Glomerular visceral epithelial cell (primary cell): ENCODE data around the gene CCDC187.

ENCODE experiments used
- DNase-seq: peaks from one replicate; pipeline ENCODE4 v3.0.0-alpha.2; 2016; ENCODE audit errors: extremely low spot score

CCDC187 gene

DNA sequence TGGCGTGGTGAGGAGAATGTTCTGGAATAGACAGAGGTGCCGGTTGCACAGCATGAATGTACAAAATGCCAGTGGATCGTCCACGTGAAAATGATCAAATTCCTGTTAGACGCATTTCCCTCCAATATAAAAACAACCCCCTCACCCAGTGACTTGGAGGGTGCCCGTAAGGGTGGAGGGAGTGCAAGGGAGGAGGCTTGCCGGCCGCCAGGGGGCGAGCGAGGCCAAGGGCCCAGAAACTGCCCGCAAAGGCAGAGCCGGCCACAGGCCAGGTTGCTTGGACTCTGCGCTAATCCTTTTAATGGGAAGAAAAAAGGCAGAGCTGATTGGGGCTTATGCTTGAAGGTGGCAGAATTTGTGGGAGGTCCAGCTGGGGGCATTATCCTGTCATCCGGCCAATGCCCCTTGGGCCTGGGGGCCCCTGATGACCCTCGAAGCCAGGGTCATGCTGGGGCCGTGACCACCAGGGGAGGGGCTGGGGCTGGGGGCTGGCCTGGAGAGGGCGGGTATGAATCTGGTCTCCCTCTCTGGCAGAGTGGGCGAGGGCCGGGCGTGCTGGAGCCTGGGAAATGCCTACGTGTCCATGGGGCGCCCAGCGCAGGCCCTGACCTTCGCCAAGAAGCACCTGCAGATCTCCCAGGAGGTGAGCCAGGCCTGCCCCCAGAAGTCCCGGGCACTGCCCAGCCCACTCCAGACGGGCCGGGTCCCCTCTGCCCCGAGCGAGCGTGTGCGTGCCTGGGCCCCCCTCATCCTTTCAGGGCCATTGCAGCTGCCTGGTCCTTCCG, 35.5 kb upstream of the CCDC187 start:
- DNase-seq, result peak; percentile 71

GRCh38 chr9:136338511-136338910, 34.6 kb upstream of the CCDC187 start:
- no peak for DNase-seq

DNA sequence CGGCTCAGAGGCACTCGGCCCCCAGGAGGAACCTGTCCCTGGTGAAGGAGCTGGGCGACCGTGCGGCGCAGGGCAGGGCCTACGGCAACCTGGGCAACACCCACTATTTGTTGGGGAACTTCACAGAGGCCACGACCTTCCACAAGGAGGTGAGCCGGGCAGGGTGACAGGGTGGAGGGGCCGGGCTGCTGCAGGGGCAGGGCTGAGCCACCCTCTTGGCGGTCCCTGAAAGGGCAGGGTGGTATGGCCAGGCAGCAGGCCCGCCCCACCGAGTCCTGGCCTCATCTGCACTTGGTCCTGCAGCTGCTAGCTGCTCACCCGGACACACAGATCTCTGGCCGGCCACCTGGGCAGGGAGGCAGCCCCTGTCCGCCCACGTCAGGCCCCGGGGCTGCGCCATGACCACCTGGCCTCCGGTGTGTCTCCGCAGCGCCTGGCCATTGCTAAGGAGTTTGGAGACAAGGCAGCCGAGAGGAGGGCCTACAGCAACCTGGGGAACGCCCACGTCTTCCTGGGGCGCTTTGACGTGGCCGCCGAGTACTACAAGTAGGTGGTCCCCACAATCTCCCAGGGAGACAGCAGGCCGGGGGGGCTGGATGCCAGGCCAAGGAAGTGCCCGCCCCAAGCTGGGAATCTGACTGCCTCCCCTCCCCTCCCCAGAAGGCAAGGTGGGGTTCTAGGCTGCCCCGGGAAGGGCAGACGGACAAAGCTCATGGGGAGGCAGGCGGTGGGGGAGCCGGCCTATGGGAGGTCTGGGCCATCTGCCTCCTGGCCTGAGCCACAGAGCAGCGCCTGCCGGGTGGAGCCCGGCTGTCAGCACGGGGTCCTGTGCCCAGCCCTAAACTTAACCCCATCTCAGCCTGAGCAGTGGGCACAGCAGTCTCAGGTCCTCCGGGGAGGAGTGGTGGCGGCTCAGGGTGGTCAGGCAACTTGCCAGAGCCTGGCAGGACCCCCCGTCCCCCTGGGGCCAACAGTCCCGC, 33.8 kb upstream of the CCDC187 start:
- DNase-seq, result no peak

DNA sequence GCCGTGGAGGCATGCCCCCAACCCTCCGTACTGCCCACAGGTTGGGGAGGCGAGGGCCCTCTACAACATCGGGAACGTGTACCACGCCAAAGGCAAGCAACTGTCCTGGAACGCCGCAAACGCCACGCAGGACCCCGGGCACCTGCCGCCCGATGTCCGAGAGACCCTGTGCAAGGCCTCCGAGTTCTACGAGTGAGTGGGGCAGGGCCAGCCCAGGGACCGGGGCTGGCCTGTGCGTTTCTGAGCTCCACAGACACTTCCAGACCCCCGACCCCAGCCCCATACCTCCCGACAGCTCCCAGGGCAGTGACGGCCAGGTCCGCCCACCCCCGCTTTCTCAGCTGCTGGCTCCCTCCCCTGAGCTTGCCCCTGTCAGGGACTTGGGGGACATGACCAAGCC, 33.0 kb upstream of the CCDC187 start:
- DNase-seq, result no peak

DNA sequence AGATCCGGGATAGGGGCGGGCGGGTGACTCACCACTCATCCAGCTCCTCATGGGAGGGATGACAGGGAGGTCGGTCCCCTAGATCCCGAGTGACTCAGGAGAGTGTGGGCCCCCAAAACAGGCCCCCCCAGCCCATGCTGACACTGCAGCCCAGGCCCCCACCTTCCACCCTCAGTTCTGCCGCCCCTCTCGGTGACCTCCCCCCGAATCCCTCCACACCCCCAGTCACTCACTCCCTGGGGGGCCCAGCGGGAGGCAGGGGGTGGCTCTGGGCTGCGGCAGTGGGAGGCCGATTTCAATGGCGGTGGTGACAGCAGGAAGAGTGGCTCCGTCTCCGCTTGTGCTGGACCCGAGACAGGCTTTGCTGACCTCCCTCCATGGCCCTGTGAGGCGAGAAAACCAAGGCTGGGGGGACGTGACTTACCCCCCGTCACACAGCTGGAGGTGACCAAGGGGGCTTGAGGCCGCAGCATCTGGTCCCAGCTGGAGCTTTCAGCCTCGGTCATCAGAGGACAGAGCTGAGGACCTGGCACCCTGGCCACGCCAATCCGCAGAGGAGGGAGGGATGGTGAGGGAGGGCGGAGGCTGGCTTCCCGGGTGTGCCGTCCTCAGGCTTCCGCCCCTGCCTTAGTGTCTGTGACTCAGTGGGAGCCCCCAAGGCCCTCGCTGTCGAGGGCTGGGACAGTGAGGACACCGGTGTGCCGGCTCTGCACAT, 32.4 kb upstream of the CCDC187 start:
- no peak for DNase-seq

- DNase-seq, result no peak
These were observed 31.6 kb upstream of the CCDC187 start for GRCh38 chr9:136335296-136336155.

GRCh38 chr9:136334541-136334940, 30.6 kb upstream of the CCDC187 start:
- no peak for DNase-seq

DNA sequence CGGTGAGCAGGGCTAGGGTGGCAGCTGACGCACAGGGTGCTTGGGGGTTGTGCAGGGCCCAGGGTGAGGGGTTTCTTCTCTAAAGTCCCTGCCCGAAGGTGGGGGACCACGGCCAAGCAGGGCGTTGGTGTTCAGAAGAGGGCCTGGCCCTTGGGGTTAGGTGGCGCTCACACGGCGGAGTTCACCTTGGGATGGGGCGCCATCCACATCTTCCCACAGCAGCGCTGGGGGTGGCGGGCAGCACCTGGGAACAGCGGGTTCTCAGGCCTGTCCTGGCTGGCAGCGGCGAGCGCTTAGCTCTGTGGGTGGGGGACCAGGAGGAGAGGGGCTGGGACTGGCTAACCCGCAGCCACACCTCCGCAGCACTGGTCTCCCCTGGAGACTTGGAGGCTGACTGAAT, 29.6 kb upstream of the CCDC187 start:
- no peak for DNase-seq

GRCh38 chr9:136333045-136333444, 29.2 kb upstream of the CCDC187 start:
- no peak for DNase-seq

DNA sequence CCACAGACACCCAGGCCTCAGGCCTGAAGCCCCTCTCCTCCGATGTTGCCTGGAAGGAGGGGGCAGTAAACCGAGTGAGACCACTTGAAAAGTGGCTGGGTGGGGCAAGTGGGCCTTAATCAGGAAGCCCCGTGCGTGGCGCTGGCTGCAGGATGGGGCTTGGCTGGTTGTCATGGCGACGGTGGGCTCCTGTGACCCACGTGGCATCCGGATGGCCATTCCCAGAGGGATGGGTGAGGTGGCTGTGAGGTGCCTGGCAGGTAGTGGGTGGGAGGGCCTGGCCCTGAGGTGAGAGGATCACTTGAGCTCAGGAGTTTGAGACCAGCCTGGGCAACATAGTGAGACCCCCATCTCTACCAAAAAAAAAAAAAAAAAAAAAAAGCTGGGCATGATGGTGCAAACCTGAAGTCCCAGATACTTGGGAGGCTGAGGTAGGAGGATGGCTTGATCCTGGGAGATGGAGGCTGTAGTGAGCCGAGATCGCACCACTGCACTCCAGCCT, 28.6 kb upstream of the CCDC187 start:
- no peak for DNase-seq

- no peak for DNase-seq
These were observed 27.9 kb upstream of the CCDC187 start for GRCh38 chr9:136331556-136332481.

- DNase-seq, result no peak
These were observed 27.1 kb upstream of the CCDC187 start for GRCh38 chr9:136331030-136331429.

DNA sequence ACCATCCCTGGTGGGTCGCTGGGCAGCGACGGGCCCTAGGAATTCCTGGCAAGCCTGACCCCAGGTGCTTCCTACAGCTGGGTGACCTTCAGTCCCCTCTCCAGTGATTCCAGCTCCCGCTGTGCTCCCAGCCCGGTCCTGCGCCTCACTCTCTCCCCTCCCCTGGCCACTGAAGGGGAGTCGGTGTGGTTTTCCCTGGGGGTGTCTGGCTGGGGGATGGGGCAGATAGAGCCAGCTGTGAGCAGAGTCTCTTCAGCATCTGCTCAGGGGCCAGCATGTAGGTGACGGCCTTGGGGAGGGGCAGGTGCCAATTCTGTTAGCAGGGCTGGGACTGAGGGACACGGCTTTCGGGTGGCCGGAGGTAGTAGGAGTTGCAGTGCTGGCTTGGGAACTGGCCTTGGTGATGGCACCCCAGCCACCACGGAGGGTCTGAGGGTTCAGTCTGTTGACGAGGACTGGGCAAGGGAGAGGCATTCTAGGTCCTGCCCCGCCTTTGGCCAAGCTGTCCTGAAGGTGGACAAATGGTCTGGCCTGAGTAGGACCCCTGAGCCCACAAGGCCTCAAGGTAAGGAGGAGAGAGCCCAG, 26.6 kb upstream of the CCDC187 start:
- DNase-seq, result no peak

DNA sequence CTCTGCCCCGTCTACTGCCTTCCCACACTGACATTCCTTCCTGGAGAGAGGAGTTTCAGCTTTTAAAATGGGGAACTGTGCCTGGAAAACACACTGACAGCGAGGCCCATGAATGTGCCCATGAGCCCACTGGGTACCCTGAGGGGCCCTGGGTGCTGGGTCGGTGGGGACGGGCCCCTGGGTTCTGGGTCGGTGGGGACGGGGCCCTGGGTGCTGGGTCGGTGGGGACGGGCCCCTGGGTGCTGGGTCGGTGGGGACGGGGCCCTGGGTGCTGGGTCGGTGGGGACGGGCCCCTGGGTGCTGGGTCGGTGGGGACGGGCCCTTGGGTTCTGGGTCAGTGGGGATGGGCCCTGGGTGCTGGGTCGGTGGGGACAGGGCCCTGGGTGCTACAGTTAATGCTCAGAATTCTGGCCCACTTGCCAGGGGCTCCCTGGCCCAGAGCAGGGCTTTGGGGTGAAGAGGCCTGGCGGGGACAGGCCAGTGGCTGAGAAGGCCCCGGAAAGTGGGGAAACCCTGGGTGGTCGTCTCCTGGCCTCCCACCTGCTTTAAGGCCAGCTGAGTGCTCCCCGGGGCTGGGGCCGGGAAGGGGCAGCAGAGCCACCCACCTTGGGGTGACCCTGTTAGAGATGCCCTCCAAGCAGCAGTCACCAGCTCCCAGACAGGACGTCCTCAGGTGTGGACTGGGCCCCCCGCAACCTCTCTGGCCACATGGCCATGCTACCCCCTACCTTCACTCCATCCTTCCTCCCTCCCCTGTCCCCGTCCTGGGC, 25.9 kb upstream of the CCDC187 start:
- no peak for DNase-seq

- no peak for DNase-seq
These were observed 25.3 kb upstream of the CCDC187 start for GRCh38 chr9:136329211-136329627.

GRCh38 chr9:136328622-136329041, 24.7 kb upstream of the CCDC187 start:
- DNase-seq, result no peak

- DNase-seq, result peak; percentile 25
These were observed 24.2 kb upstream of the CCDC187 start for GRCh38 chr9:136328011-136328621.

DNA sequence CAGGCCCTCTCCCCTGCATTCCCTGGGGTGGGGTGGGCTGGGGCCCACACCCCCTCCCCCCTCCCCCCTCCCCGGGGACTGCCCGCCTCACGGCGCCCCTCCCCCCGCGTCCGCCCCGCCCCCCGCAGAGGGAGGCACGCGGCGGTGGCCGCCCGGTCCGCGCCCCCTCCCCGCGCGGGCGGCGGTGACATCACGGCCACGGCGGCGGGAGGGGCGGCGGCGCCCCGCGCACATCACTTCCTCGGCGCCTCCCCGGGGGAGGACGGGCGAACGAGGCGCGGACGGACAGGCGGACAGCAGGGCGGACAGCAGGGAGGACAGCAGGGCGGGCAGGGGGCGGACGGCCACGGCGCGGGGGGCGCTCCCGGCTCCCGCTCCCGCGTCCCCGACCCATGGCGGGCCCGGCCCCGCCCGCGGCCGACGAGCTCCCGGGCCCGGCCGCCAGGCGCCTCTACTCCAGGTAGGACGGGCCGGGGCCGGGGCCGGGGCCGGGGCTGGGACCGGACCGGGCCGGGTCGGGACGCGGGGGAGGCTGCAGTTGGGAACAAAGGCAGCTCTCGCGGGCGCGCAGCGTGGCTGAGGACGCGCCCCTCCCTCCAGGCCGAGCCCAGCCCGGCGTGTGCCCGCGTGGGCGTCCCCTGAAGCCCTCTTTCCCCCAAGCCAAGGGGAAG, 23.5 kb upstream of the CCDC187 start, which contains the start of gene GPSM1:
Gene GPSM1 (plus strand): TSS at position 236 of the 671 bp plus-strand sequence. CDS start 157 bp downstream, at position 393.
- DNase-seq, result peak; percentile 47
